ENCODE data around the gene PCDHGB5.
"Not testable (repeated sequence)": the region's sequence is repeated elsewhere in the genome, so short reads cannot be mapped to it uniquely, and the experiment has no call there.

The PCDHGB5 gene

GRCh38 chr5:141382469-141383294, 15.1 kb upstream of the PCDHGB5 start, which contains the start of gene PCDHGA7:
Gene PCDHGA7, plus strand, starts transcription at chr5:141382742. Its CDS starts 158 bp downstream, at chr5:141382900.
- peak; percentile 52 for DNase-seq

DNA sequence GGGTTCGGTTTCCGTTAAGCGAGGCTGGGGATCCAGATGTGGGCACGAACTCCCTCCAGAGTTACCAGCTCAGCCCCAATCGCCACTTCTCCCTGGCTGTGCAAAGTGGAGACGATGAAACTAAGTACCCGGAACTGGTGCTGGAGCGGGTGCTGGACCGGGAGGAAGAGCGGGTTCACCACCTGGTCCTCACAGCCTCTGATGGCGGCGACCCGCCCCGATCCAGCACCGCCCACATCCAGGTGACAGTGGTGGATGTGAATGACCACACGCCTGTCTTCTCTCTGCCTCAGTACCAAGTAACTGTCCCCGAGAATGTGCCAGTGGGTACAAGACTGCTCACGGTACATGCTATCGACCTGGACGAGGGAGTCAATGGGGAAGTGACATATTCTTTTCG, 14.4 kb upstream of the PCDHGB5 start:
- DNase-seq: no peak

GRCh38 chr5:141384471-141385267, 13.1 kb upstream of the PCDHGB5 start:
- no peak for DNase-seq

- DNase-seq: peak; percentile 68
These were observed 10.0 kb upstream of the PCDHGB5 start, which contains the start of gene PCDHGB4 for GRCh38 chr5:141387557-141388311. Gene PCDHGB4, plus strand, starts transcription at chr5:141387698. Its CDS starts 187 bp downstream, at chr5:141387885.

DNA sequence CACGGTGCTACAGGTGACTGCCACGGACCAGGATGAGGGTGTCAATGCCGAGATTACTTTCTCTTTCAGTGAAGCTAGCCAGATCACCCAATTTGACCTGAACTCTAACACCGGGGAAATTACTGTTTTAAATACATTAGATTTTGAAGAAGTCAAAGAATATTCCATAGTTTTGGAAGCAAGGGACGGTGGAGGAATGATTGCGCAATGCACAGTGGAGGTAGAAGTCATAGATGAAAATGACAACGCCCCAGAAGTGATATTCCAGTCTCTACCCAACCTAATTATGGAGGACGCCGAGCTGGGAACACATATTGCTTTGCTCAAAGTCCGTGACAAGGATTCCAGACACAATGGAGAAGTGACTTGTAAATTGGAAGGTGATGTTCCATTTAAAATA, 9.1 kb upstream of the PCDHGB5 start:
- DNase-seq: no peak

DNA sequence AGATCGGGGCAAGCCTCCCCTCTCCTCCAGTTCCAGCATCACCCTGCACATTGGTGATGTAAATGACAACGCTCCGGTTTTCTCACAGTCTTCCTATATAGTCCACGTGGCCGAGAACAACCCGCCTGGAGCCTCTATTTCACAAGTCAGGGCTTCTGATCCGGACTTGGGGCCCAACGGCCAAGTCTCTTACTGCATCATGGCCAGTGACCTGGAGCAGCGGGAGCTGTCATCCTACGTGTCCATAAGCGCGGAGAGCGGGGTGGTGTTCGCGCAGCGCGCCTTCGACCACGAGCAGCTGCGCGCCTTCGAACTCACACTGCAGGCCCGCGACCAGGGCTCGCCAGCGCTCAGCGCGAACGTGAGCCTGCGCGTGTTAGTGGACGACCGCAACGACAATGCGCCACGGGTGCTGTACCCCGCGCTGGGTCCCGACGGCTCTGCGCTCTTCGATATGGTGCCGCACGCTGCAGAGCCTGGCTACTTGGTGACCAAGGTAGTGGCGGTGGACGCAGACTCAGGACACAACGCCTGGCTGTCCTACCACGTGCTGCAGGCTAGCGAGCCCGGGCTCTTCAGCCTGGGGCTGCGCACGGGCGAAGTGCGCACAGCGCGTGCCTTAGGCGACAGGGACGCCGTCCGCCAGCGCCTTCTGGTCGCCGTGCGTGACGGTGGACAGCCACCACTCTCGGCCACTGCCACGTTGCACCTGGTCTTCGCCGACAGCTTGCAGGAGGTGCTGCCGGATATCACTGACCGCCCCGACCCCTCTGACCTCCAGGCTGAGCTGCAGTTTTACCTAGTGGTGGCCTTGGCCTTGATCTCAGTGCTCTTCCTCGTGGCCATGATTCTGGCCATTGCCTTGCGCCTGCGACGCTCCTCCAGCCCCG, 8.3 kb upstream of the PCDHGB5 start:
- DNase-seq: no peak

DNA sequence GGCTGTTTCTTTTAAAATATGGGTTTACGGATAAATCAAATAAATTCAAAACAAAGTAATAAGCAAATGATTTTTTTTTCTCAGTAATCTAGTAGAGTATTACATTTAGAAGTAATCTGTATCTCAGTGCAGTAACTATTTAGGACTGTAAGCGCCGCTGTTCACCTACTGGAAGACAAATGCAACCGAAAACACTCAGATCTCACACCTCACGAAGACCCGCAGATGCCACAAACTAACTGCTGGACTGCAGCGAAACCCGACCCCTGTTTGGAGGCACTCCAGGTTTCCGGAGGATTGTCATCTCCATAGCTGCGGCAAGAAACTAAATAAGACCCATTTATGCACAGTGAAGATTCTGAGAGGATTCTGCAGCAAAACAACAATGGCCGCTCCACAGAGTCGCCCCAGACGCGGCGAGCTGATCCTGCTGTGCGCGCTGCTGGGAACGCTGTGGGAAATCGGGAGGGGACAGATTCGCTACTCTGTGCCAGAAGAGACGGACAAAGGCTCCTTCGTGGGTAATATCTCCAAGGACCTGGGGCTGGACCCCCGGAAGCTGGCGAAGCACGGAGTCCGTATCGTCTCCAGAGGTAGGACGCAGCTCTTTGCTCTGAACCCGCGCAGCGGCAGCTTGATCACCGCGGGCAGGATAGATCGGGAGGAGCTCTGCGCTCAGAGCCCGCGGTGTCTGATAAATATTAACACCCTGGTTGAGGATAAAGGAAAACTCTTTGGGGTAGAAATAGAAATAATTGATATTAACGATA, 5.1 kb upstream of the PCDHGB5 start, which contains the start of gene PCDHGA8:
Gene PCDHGA8 (plus strand): TSS at position 205 of the 770 bp plus-strand sequence. CDS start 181 bp downstream, at position 386.
- DNase-seq: peak; percentile 57

DNA sequence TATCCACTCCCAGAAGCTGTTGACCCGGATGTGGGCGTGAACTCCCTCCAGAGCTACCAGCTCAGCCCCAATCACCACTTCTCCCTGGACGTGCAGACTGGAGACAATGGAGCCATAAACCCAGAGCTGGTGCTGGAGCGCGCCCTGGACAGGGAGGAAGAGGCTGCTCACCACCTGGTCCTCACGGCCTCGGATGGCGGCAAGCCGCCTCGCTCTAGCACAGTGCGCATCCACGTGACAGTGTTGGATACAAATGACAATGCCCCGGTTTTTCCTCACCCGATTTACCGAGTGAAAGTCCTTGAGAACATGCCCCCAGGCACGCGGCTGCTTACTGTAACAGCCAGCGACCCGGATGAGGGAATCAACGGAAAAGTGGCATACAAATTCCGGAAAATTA, 4.5 kb upstream of the PCDHGB5 start:
- DNase-seq: no peak

DNA sequence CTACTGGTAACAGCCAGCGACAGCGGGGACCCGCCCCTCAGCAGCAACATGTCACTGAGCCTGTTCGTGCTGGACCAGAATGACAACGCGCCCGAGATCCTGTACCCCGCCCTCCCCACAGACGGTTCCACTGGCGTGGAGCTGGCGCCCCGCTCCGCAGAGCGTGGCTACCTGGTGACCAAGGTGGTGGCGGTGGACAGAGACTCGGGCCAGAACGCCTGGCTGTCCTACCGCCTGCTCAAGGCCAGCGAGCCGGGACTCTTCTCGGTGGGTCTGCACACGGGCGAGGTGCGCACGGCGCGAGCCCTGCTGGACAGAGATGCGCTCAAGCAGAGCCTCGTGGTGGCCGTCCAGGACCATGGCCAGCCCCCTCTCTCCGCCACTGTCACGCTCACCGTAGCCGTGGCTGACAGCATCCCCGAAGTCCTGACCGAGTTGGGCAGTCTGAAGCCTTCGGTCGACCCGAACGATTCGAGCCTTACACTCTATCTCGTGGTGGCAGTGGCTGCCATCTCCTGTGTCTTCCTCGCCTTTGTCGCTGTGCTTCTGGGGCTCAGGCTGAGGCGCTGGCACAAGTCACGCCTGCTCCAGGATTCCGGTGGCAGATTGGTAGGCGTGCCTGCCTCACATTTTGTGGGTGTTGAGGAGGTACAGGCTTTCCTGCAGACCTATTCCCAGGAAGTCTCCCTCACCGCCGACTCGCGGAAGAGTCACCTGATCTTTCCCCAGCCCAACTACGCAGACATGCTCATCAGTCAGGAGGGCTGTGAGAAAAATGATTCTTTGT, 3.2 kb upstream of the PCDHGB5 start:
- DNase-seq: not testable (repeated sequence)

DNA sequence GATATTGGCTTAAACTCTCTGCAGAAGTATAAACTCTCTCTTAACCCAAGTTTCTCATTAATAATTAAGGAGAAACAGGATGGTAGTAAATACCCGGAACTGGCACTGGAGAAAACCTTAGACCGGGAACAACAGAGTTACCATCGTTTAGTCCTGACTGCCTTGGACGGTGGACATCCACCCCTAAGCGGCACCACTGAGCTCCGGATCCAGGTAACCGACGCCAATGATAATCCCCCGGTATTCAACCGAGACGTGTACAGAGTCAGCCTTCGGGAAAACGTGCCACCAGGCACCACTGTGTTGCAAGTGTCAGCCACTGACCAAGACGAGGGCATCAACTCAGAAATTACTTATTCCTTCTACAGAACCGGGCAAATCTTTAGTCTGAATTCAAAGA, 861 bp downstream of the PCDHGB5 start:
- DNase-seq: no peak

GRCh38 chr5:141399555-141400258, 2.0 kb downstream of the PCDHGB5 start:
- DNase-seq: no peak

GRCh38 chr5:141402553-141403243, 5.0 kb downstream of the PCDHGB5 start, which contains the start of gene PCDHGA9:
Gene PCDHGA9, plus strand, starts transcription at chr5:141402778. Its CDS starts 175 bp downstream, at chr5:141402953.
- DNase-seq: peak; percentile 48

DNA sequence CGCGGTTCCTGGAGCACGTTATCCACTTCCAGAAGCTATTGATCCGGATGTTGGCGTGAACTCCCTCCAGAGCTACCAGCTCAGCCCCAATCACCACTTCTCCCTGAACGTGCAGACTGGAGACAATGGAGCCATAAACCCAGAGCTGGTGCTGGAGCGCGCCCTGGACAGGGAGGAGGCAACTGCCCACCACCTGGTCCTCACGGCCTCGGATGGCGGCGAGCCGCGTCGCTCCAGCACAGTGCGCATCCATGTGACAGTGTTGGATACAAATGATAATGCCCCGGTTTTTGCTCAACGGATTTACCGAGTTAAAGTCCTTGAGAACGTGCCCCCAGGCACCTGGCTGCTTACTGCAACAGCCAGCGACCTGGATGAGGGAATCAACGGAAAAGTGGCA, 5.6 kb downstream of the PCDHGB5 start:
- no peak for DNase-seq

- peak; percentile 53 for DNase-seq
These were observed 10.2 kb downstream of the PCDHGB5 start, which contains the start of gene PCDHGB6 for GRCh38 chr5:141407790-141408505. Gene PCDHGB6, plus strand, starts transcription at chr5:141408021. Its CDS starts 182 bp downstream, at chr5:141408203.

GRCh38 chr5:141409598-141410306, 12.0 kb downstream of the PCDHGB5 start:
- DNase-seq: no peak

DNA sequence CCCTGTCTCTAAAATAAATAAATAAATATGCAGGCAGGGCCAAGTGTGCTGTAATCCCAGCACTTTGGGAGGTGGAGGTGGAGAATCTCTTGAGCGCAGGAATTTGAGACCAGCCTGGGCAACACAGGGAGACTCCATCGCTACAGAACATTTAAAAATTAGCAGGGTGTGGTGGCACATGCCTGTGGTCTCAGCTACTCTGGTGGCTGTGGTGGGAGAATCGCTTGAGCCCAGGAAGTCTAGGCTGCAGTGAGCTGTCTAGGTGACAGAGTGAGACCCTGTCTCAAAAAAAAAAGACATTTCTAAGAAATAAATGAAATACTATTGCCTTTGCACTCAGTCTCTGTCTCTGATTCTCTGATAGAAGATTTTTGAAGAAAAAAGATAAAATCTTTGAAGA, 13.8 kb downstream of the PCDHGB5 start:
- DNase-seq: no peak

- peak; percentile 75 for DNase-seq
These were observed 15.2 kb downstream of the PCDHGB5 start, which contains the start of gene PCDHGA10 for GRCh38 chr5:141412854-141413539. Gene PCDHGA10, plus strand, starts transcription at chr5:141412987. Its CDS starts 189 bp downstream, at chr5:141413176.
